Vagina (tissue), 2 donors: ENCODE data around the gene PROK2.

Experiments used
- CTCF ChIP-seq, 3 experiments: fragments of 450-650 bp in 2 of 3; fragments of 200-600 bp in 1 of 3; sonication (generic) in 1 of 3; IDR thresholded peaks; one replicate each; pipeline ENCODE4 v1.5.1; 2017 to 2019; ENCODE audit warnings: antibody characterized with exemption in 3 of 3, mild to moderate bottlenecking in 2 of 3, moderate library complexity in 2 of 3
- POLR2AphosphoS5 ChIP-seq, 2 donors: sonication (generic); formaldehyde crosslinking; IDR thresholded peaks; one replicate each; pipeline ENCODE4 v1.9.0; 2017; ENCODE audit warnings: antibody characterized with exemption in 2 of 2, mild to moderate bottlenecking in 2 of 2, low read depth in 1 of 2; ENCODE audit not compliant: insufficient read depth in 1 of 2

GRCh38 chr3:71751602-71752001 is 33.3 kb downstream of the PROK2 start:
- TF ChIP-seq CTCF (IDR thresholded peaks at IDR 0.05) (no peak), POLR2AphosphoS5 (IDR thresholded peaks at IDR 0.05; ENCODE audit: insufficient read depth in 1 of 2, low read depth in 1 of 2) (no peak)
